A673 (cell line): ENCODE measurements around the gene AHRR. TPM values are rescaled to one million over a fixed set of nuclear protein-coding genes. Genes with fewer than 3 reads are reported as not detected.

Experiments used
- BruUV-seq: library from RNA; stranded (reverse); fragments of 400-500 nt; replicated peaks from 2 replicates; lab custom pipeline; 2021; lab: Mats Ljungman, UMichigan
- CTCF ChIA-PET: fragments of 300-600 bp; sonication (Branson Sonifier 250); formaldehyde crosslinking; loops from one replicate; lab custom pipeline; 2022; ENCODE audit warnings: antibody characterized with exemption; lab: Charles Lee
- POLR2A ChIA-PET: fragments of 300-600 bp; sonication (Branson Sonifier 250); formaldehyde crosslinking; loops from one replicate; lab custom pipeline; 2022; ENCODE audit warnings: antibody characterized with exemption; ENCODE audit not compliant: low non-redundant PET; lab: Charles Lee
- DNase-seq: peaks from one replicate; pipeline ENCODE4 v3.0.0-alpha.2; 2015; ENCODE audit warnings: low spot score
- H3K27ac ChIP-seq: fragments of 200-600 bp; sonication (generic); 2 replicates; pipeline ENCODE4 v1.5.1; 2016; ENCODE audit warnings: mixed run types, low read depth, mild to moderate bottlenecking, mixed read lengths, antibody characterized with exemption, low read length; ENCODE audit not compliant: poor library complexity, severe bottlenecking
- H3K27me3 ChIP-seq: fragments of 200-600 bp; sonication (generic); replicated peaks from 2 replicates; pipeline ENCODE4 v1.6.1; 2017; ENCODE audit warnings: mixed run types, low read depth, mild to moderate bottlenecking, mixed read lengths, antibody characterized with exemption, low read length; ENCODE audit not compliant: insufficient read depth, poor library complexity
- H3K36me3 ChIP-seq: fragments of 200-600 bp; sonication (generic); 2 replicates; pipeline ENCODE4 v1.6.1; 2016; ENCODE audit warnings: mixed run types, mild to moderate bottlenecking, mixed read lengths, antibody characterized with exemption, low read length; ENCODE audit not compliant: insufficient read depth, poor library complexity, severe bottlenecking
- H3K4me1 ChIP-seq: fragments of 200-600 bp; sonication (generic); 2 replicates; pipeline ENCODE4 v1.6.1; 2017; ENCODE audit warnings: mixed run types, mild to moderate bottlenecking, mixed read lengths, antibody characterized with exemption, low read length; ENCODE audit not compliant: insufficient read depth, poor library complexity, severe bottlenecking
- H3K4me3 ChIP-seq: fragments of 200-600 bp; sonication (generic); 2 replicates; pipeline ENCODE4 v1.5.1; 2016; ENCODE audit warnings: low read depth, mixed run types, mild to moderate bottlenecking, mixed read lengths, low read length; ENCODE audit not compliant: poor library complexity, severe bottlenecking
- H3K9me3 ChIP-seq: fragments of 200-600 bp; sonication (generic); 2 replicates; pipeline ENCODE4 v1.6.1; 2016; ENCODE audit warnings: mixed run types, low read depth, mild to moderate bottlenecking, mixed read lengths, antibody characterized with exemption, low read length; ENCODE audit not compliant: poor library complexity, severe bottlenecking
- CTCF ChIP-seq: fragments of 300-800, 200-600 bp; sonication (generic); conservative IDR thresholded peaks from 2 replicates; pipeline ENCODE4 v1.5.1; 2017; ENCODE audit warnings: low read depth, mild to moderate bottlenecking, antibody characterized with exemption, low read length, moderate library complexity, mixed read lengths
- EZH2 ChIP-seq: fragments of 200-600 bp; sonication (generic); IDR thresholded peaks from 2 replicates; pipeline ENCODE4 v1.6.1; 2017; ENCODE audit warnings: borderline replicate concordance, low read depth, mild to moderate bottlenecking, mixed read lengths, antibody characterized with exemption, low read length; ENCODE audit not compliant: poor library complexity, severe bottlenecking
- intact Hi-C: fragments of 100-400 bp; cut with micrococcal nuclease; formaldehyde crosslinking; loops from one replicate; pipeline ENCODE4 v1.10.0; 2022; ENCODE audit not compliant: unreplicated experiment
- total RNA-seq: library from RNA; stranded (reverse); gene quantifications from 2 replicates; pipeline ENCODE4 v1.2.3, GENCODE V29; 2021

AHRR gene
- total RNA-seq, 1 experiment from 2014 or later, result 2.2 TPM

GRCh38 chr5:378976-379742 is 57.6 kb downstream of the AHRR start:
- ChIA-PET CTCF (no interaction called here), POLR2A (interaction anchor here (0.6 kb wide), 1 partner anchor 42 kb away, joined by 3 read pairs; no protein-coding TSS in a partner anchor)
- DNase-seq, result no peak
- Histone ChIP-seq H3K27me3 (no peaks in the 10 kb centered on the region), H3K36me3 (no peaks in the 10 kb centered on the region), H3K4me3 (no peak overlapping the region), H3K9me3 (no peaks in the 10 kb centered on the region), H3K27ac (no peak overlapping the region), H3K4me1 (peaks cover 7% of the 10 kb centered on the region)
- no TSS peak for BruUV-seq
- intact Hi-C loops, result no loop called here
- no peak for TF ChIP-seq EZH2
- TF ChIP-seq CTCF, result no peak

GRCh38 chr5:380701-381309 is 59.3 kb downstream of the AHRR start:
- intact Hi-C loops, result no loop called here
- POLR2A ChIA-PET, result no interaction called here
- Histone ChIP-seq H3K27me3 (no peaks in the 10 kb centered on the region), H3K36me3 (no peaks in the 10 kb centered on the region), H3K4me1 (no peaks in the 10 kb centered on the region), H3K27ac (no peak overlapping the region), H3K9me3 (peaks cover 6% of the 10 kb centered on the region), H3K4me3 (no peak overlapping the region)
- CTCF ChIA-PET, result no interaction called here
- TF ChIP-seq EZH2 (no peak), CTCF (no peak)
- DNase-seq, result no peak
- no TSS peak for BruUV-seq

GRCh38 chr5:383066-383465 is 61.6 kb downstream of the AHRR start:
- POLR2A ChIA-PET, result no interaction called here
- no TSS peak for BruUV-seq
- Histone ChIP-seq H3K27ac (no peak overlapping the region), H3K9me3 (peaks cover 10% of the 10 kb centered on the region), H3K36me3 (no peaks in the 10 kb centered on the region), H3K4me1 (no peaks in the 10 kb centered on the region), H3K4me3 (no peak overlapping the region), H3K27me3 (no peaks in the 10 kb centered on the region)
- intact Hi-C loops, result no loop called here
- CTCF ChIA-PET, result interaction anchor here (0.6 kb wide), 1 partner anchor 84 kb away, joined by 6 read pairs; no protein-coding TSS in a partner anchor
- TF ChIP-seq EZH2, result no peak
- no peak for TF ChIP-seq CTCF
- DNase-seq, result no peak
